Measurements from ENCODE around the gene ADCY7. TPM values are rescaled to one million over a fixed set of nuclear protein-coding genes. Genes with fewer than 3 reads are reported as not detected.

The ADCY7 gene
- total RNA-seq, 2 donors from 2014 or later: 78.5 to 104 TPM

DNA sequence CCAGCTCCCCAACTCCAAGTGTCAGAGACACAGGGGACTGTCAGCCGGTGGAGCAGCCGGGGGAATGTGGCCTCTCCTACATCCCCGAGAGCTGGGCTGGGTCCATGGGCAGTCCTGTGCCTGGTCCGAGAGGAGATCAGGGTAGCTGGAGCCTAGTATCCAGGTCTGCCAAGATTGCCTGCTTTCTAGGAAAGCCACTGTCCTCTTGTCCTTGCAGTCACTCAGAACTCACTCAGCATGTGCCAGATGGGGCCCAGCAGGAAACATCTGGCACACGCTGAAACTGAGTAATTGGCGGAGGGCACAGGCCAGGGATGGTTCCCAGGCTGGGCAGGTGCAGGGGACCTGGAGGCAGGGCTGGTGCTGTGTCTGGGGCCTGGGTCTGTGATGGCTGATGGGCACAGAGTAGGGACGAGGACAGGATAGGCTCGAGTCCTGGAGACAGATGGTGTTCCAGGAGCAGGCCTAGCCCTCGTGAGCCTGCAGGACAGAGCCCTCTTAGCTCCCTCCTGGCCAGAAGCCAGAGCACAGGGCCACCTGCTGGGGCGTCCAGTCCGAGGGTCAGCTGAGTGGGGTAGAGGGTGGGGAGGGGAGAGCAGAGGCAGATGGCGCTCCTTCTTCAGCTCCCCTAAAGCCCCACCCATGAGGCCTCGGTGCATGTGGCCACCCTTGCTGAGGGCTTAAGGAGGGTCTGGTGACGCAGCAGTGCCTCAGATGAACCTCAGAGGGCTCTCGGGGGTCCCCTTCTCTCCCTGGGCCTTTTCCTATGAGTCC lies 31.1 kb downstream of the ADCY7 start:
- no peaks in the 10 kb centered on the region for H3K9me3 Mint-ChIP-seq
- H3K36me3 Mint-ChIP-seq: peaks cover 0 to 4% of the 10 kb centered on the region in 2 donors
- H3K27ac Mint-ChIP-seq: peak overlapping the region; percentile 44 to 47
- peak in 1 of 2 donors; percentile 15 for ATAC-seq
- no peak for DNase-seq (ENCODE audit: low spot score in 2 of 2)

- DNase-seq (ENCODE audit: low spot score in 2 of 2) (no peak), ATAC-seq (no peak)
- Mint-ChIP-seq H3K27ac (peak overlapping the region; percentile 3 to 34), H3K9me3 (no peaks in the 10 kb centered on the region), H3K36me3 (peaks cover 0 to 4% of the 10 kb centered on the region in 2 donors)
Observed at GRCh38 chr16:50298075-50298460, 31.7 kb downstream of the ADCY7 start.

DNA sequence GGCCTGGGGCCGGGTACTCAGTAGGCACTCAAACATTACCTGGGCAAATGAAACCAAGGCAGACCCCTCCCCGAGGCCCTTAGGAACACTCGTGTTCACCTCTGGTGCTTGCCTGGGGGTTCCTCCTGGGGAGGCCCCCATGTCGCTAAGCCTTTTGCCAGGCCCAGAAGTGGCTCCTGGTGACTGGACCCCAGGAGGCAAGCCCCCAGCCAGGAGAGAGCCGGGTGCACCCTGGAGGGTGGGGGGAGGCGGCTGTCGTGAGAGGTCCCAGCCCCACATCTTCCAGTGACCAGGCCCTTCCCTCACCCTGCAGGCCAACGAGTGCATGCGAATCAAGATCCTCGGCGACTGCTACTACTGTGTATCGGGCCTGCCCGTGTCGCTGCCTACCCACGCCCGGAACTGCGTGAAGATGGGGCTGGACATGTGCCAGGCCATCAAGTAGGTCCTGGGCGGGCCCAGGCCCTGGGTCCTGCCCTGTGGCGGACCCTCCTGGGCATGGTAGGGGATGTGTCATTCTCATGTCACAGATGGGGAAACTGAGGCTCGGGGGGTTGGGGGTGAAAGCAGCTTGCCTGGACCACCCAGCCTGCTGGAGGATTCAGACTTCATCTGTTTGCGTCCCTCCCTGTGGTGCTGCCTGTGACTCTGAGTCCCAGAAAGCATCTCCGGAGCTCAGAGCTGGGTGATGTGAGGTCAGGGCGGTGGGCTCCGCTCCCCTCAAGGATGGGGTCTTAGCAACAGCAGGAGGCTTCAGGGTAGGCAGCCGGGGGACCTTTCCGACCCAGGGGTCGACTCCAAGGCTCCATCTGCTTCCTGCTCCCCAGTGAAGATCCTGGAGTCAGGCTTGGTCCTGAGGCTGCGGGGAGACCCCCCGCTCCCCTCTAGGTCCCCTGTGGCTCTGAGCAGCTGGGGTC lies 32.5 kb downstream of the ADCY7 start:
- Mint-ChIP-seq H3K9me3 (no peaks in the 10 kb centered on the region), H3K27ac (peak overlapping the region; percentile 3 to 34)
- ATAC-seq: no peak

GRCh38 chr16:50299508-50300105 lies 33.3 kb downstream of the ADCY7 start:
- DNase-seq (ENCODE audit: low spot score in 2 of 2) (no peak), ATAC-seq (no peak)
- H3K9me3 Mint-ChIP-seq: no peaks in the 10 kb centered on the region
- H3K27ac Mint-ChIP-seq: no peak overlapping the region
- no peaks in the 10 kb centered on the region for H3K36me3 Mint-ChIP-seq

More for the DNA sequence above, 32.5 kb downstream of the ADCY7 start:
- DNase-seq (ENCODE audit: low spot score in 2 of 2): no peak
- peaks cover 0 to 3% of the 10 kb centered on the region in 2 donors for H3K36me3 Mint-ChIP-seq

DNA sequence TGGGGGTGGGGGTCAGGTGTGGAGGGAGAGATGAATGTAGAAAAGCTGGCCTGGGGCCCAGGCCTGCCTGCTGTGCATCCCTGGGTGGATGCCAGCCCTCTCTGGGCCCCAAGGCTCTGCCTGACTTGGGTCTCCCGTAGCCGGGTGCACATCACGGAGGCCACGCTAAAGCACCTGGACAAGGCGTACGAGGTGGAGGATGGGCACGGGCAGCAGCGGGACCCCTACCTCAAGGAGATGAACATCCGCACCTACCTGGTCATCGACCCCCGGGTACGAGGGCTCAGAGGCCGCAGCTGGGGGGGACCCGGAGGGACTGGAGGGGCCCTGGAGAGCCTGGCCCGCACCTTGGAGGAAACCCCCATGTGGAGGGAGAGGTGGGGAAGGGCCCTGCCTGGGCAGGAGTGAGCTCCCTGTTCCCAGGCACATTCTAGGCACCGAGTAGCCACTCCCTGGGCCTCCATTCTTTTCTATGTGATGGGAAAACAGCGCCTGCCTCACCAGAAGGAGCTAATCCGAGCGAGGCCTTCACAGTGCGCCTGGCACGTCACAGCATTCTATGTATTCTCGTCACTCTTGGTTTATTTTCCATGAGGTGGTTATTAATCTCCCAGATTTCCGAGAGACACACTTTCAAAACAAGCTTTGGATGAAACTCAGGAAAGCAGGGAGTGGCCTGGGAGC lies 34.7 kb downstream of the ADCY7 start:
- Mint-ChIP-seq H3K9me3 (no peaks in the 10 kb centered on the region), H3K36me3 (no peaks in the 10 kb centered on the region), H3K27ac (peak overlapping the region in 1 of 2 donors; percentile 43)
- DNase-seq (ENCODE audit: low spot score in 2 of 2) (peak in 1 of 2 donors; percentile 44), ATAC-seq (no peak)

- Mint-ChIP-seq H3K9me3 (no peaks in the 10 kb centered on the region), H3K27ac (peak overlapping the region; percentile 9 to 43), H3K36me3 (no peaks in the 10 kb centered on the region)
- ATAC-seq: no peak
- peak in 1 of 2 donors; percentile 48 for DNase-seq (ENCODE audit: low spot score in 2 of 2)
Observed at GRCh38 chr16:50301626-50302471, 35.5 kb downstream of the ADCY7 start.

DNA sequence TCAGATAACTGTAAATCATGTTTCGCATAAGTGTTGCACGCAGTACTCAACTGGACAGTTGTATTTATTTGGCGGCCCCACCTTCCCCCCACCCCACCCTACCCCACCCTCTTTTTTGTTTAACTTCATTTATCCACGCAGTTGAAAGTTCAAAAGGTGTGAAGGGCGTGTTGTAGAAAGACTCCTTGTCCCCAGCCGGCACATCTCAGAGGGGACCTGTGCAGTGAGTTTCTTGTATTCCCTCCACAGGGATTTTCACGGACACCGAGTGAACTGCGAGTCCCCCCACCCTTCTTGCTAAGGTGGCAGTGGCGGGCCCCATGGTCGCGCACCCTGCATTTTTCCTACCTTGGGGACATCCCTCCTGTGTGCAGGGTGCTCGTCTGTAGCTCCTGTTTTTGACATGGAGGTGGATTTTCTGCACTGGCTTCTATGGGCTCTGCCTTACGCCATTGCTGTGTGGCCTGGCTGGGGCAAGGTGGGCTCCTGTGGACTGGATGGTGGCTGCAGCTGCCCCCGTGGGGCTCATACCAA lies 36.2 kb downstream of the ADCY7 start:
- no peaks in the 10 kb centered on the region for H3K9me3 Mint-ChIP-seq
- H3K36me3 Mint-ChIP-seq: no peaks in the 10 kb centered on the region
- DNase-seq (ENCODE audit: low spot score in 2 of 2): peak in 1 of 2 donors; percentile 42
- no peak for ATAC-seq
- H3K27ac Mint-ChIP-seq: peak overlapping the region in 1 of 2 donors; percentile 59

DNA sequence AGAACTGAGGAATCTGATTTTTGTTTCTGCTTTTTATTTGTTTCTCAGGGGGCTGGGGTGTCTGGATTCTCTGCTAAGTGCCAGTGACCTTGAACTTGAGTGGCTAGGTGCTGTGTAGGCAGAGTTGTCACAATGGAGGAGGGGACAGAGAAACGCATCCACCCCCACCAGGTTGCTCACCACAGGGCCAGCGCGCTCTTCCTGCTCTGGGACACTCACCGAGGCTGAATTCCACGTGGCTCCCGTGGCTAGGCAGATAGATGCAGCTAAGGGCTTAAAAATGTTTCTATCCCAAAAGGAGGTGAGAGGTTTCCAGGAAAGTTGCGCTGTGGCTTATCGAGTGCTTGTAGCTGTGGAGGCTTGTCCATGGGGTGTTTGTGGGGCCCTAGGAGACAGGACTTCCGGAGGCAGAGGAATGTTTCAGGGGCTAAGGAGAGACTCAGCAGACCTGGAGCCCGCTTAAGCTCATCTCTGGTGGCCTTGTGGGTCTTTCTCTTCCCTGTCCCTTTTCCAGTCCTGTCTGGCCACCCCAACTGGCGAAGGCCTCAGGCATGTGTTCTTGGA lies 36.8 kb downstream of the ADCY7 start:
- Mint-ChIP-seq H3K36me3 (no peaks in the 10 kb centered on the region), H3K27ac (peak overlapping the region; percentile 53 to 59), H3K9me3 (no peaks in the 10 kb centered on the region)
- no peak for ATAC-seq
- DNase-seq (ENCODE audit: low spot score in 2 of 2): peak in 1 of 2 donors; percentile 39

- no peak for ATAC-seq
- Mint-ChIP-seq H3K36me3 (no peaks in the 10 kb centered on the region), H3K27ac (peak overlapping the region; percentile 53 to 59), H3K9me3 (no peaks in the 10 kb centered on the region)
- peak in 1 of 2 donors; percentile 47 for DNase-seq (ENCODE audit: low spot score in 2 of 2)
Observed at GRCh38 chr16:50303605-50304466, 37.5 kb downstream of the ADCY7 start.

GRCh38 chr16:50304467-50305440 lies 38.4 kb downstream of the ADCY7 start:
- ATAC-seq (no peak), DNase-seq (ENCODE audit: low spot score in 2 of 2) (peak in 1 of 2 donors; percentile 45)
- peak overlapping the region; percentile 3 to 29 for H3K27ac Mint-ChIP-seq
- H3K9me3 Mint-ChIP-seq: no peaks in the 10 kb centered on the region
- H3K36me3 Mint-ChIP-seq: no peaks in the 10 kb centered on the region

- Mint-ChIP-seq H3K36me3 (no peaks in the 10 kb centered on the region), H3K9me3 (no peaks in the 10 kb centered on the region), H3K27ac (no peak overlapping the region)
- peak in 1 of 2 donors; percentile 55 for DNase-seq (ENCODE audit: low spot score in 2 of 2)
- ATAC-seq: no peak
Observed at GRCh38 chr16:50305441-50306061, 39.2 kb downstream of the ADCY7 start.

- DNase-seq (ENCODE audit: low spot score in 2 of 2): no peak
- Mint-ChIP-seq H3K9me3 (no peaks in the 10 kb centered on the region), H3K27ac (peak overlapping the region; percentile 44 to 78), H3K36me3 (no peaks in the 10 kb centered on the region)
- ATAC-seq: no peak
Observed at GRCh38 chr16:50306287-50306686, 39.9 kb downstream of the ADCY7 start.
